Cardiac fibroblast (primary cell): ENCODE results near the gene RNU6-9.
A peak's percentile ranks its signal among the peaks of the same experiment; 100 is the strongest.

Experiments used
- DNase-seq, 2 donors: peaks; one replicate each; pipeline versions ENCODE4 v3.0.0 to v3.0.0-alpha.2; 2010; ENCODE audit warnings: low read depth in 2 of 2
- H3K4me3 ChIP-seq, 2 donors: replicated peaks in 1 of 2; 1 replicate in 1 of 2; 2 replicates in 1 of 2; pipeline ENCODE4 v1.5.1; 2011; ENCODE audit warnings: low read depth in 2 of 2, low read length in 2 of 2, mild to moderate bottlenecking in 2 of 2, moderate library complexity in 1 of 2
- CTCF ChIP-seq: IDR thresholded peaks from one replicate; pipeline ENCODE4 v1.5.1; 2011; ENCODE audit warnings: low read depth, mild to moderate bottlenecking, low read length, inconsistent platforms

Gene RNU6-9

GRCh38 chr19:928471-929202, 35.4 kb downstream of the RNU6-9 start:
- no peak overlapping the region for H3K4me3 ChIP-seq
- DNase-seq: peak in 1 of 2 donors; percentile 22
- no peak for TF ChIP-seq CTCF

GRCh38 chr19:929203-929890, 36.1 kb downstream of the RNU6-9 start:
- H3K4me3 ChIP-seq: no peak overlapping the region
- DNase-seq: no peak
- TF ChIP-seq CTCF: no peak

- no peak overlapping the region for H3K4me3 ChIP-seq
Observed at GRCh38 chr19:929891-930258, 36.6 kb downstream of the RNU6-9 start.

GRCh38 chr19:931860-932647, 38.8 kb downstream of the RNU6-9 start:
- DNase-seq: no peak
- no peak overlapping the region for H3K4me3 ChIP-seq
- TF ChIP-seq CTCF: no peak

More at GRCh38 chr19:929891-930258, 36.6 kb downstream of the RNU6-9 start:
- no peak for TF ChIP-seq CTCF
- DNase-seq: no peak

GRCh38 chr19:932648-933552, 39.6 kb downstream of the RNU6-9 start:
- peak; percentile 93 for DNase-seq
- TF ChIP-seq CTCF: no peak
- H3K4me3 ChIP-seq: peak overlapping the region in 1 of 2 donors; percentile 18

GRCh38 chr19:933553-933882, 40.2 kb downstream of the RNU6-9 start:
- no peak for DNase-seq
- no peak for TF ChIP-seq CTCF
- peak overlapping the region in 1 of 2 donors; percentile 18 for H3K4me3 ChIP-seq
